Measurements from ENCODE around the gene MAPK12. TPM values are rescaled to one million over a fixed set of nuclear protein-coding genes. Genes with fewer than 3 reads are reported as not detected.

MAPK12 gene
- total and polyA plus RNA-seq, 10 of the 15 experiments (the other 5 are each of a cell fraction or from before 2014, with no cell fraction given) = 1.1 to 38.9 (median 16.3) TPM

- RAD21 ChIA-PET (ENCODE audit: unreplicated experiment) = interaction anchor here (0.6 to 0.7 kb wide), 2 partner anchors 9 to 46 kb away, joined by 3 read pairs; partner anchors contain the start of gene PPP6R2
- Histone ChIP-seq H2AFZ (ENCODE audit: control insufficient read depth, low read depth, low read length) (no peak overlapping the region), H3K27me3 (replicated peaks in 1 of 2; ENCODE audit: control insufficient read depth in 2 of 2, insufficient read depth in 2 of 2, low read length in 1 of 2) (no peaks in the 10 kb centered on the region), H3K27ac (ENCODE audit: control insufficient read depth, insufficient read depth) (no peak overlapping the region), H3K9me3 (replicated peaks; ENCODE audit: control insufficient read depth, insufficient read depth, low read length) (no peaks in the 10 kb centered on the region), H3K4me1 (ENCODE audit: control insufficient read depth, insufficient read depth, low read length) (peaks cover 34% of the 10 kb centered on the region), H3K79me2 (ENCODE audit: control insufficient read depth, insufficient read depth, low read length) (peaks cover 72% of the 10 kb centered on the region), H4K20me1 (ENCODE audit: control insufficient read depth, insufficient read depth) (no peaks in the 10 kb centered on the region; the same call in none of the 2 replicates), H3K4me3 (no peak overlapping the region), H3K4me2 (ENCODE audit: control insufficient read depth, insufficient read depth) (no peak overlapping the region), H3K9ac (ENCODE audit: control insufficient read depth, insufficient read depth, low read length) (no peak overlapping the region), H3K36me3 (ENCODE audit: control insufficient read depth in 2 of 2, insufficient read depth in 2 of 2, low read length in 1 of 2) (peaks cover 3 to 8% of the 10 kb centered on the region in 2 experiments; a peak in 3 of 4 replicates)
- intact Hi-C loops (cut with micrococcal nuclease; ENCODE audit: unreplicated experiment) (no loop called here), in situ Hi-C loops (cut with MboI) (no loop called here)
- SMC1A ChIA-PET (ENCODE audit: uncharacterized antibody, unreplicated experiment) = interaction anchor here (0.5 kb wide), 1 partner anchor 365 kb away, joined by 4 read pairs; no protein-coding TSS in a partner anchor
- 90% methylated on average over 29 of the region's 29 CpGs for WGBS (ENCODE audit: insufficient coverage, insufficient replicate concordance, low lambda C conversion rate, missing lambda C conversion rate)
- FAIRE-seq = no peak
- BruUV-seq (replicated peaks) = no TSS peak
- no peak for DNase-seq (ENCODE audit: low read depth, low spot score)
- ATAC-seq = no peak
- TF ChIP-seq ZSCAN29 (IDR thresholded peaks at IDR 0.05) (no peak), POLR2AphosphoS5 (IDR thresholded peaks at IDR 0.05; ENCODE audit: low read length) (no peak), ETV6 (conservative IDR thresholded peaks at IDR 0.05 in 1 of 2, IDR thresholded peaks at IDR 0.05 in 1 of 2; ENCODE audit: borderline replicate concordance in 1 of 2, low read depth in 1 of 2) (no peak), BHLHE40 (IDR thresholded peaks at IDR 0.05; ENCODE audit: borderline replicate concordance in 1 of 2, low read depth in 2 of 2, low read length in 1 of 2) (no peak), BCL3 (IDR thresholded peaks at IDR 0.05; ENCODE audit: borderline replicate concordance, insufficient read depth, low read depth, low read length, poor library complexity, severe bottlenecking) (no peak), IRF5 (IDR thresholded peaks at IDR 0.05; ENCODE audit: borderline replicate concordance) (no peak), RBBP5 (conservative IDR thresholded peaks at IDR 0.05) (no peak), NFXL1 (IDR thresholded peaks at IDR 0.05; ENCODE audit: borderline replicate concordance) (no peak), CHD1 (IDR thresholded peaks at IDR 0.05; ENCODE audit: low read depth, low read length) (no peak), ATF3 (IDR thresholded peaks at IDR 0.05; ENCODE audit: borderline replicate concordance, extremely low read depth, low read depth, low read length) (no peak), TARDBP (IDR thresholded peaks at IDR 0.05; ENCODE audit: borderline replicate concordance) (no peak), SMARCA5 (IDR thresholded peaks at IDR 0.05) (no peak), SRF (IDR thresholded peaks at IDR 0.05; ENCODE audit: low read depth in 2 of 2, low read length in 2 of 2) (no peak), CBFB (IDR thresholded peaks at IDR 0.05; ENCODE audit: low read depth) (no peak), RFX5 (IDR thresholded peaks at IDR 0.05; ENCODE audit: low read depth, low read length) (no peak), BMI1 (IDR thresholded peaks at IDR 0.05; ENCODE audit: borderline replicate concordance) (no peak), PAX8 (IDR thresholded peaks at IDR 0.05) (no peak), BCL11A (IDR thresholded peaks at IDR 0.05; ENCODE audit: low read depth, low read length) (no peak)
- POLR2A ChIA-PET = interaction anchor here (0.6 to 1.2 kb wide), 3 partner anchors 8 to 74 kb away, joined by 3 to 5 read pairs (median 4); no protein-coding TSS in a partner anchor
- CTCF ChIA-PET = no interaction called here
Measured at GRCh38 chr22:50296658-50297490, 35.4 kb upstream of the MAPK12 start.
